CD1c-positive myeloid dendritic cell (primary cell): ENCODE data around the gene DMRTA1.
"Not testable (repeated sequence)": the region's sequence is repeated elsewhere in the genome, so short reads cannot be mapped to it uniquely, and the experiment has no call there.

Source experiments
- DNase-seq: peaks from one replicate; pipeline ENCODE4 v3.0.0-alpha.2; 2016; ENCODE audit errors: extremely low spot score

DMRTA1 gene

GRCh38 chr9:22446589-22446949 is at the start of gene DMRTA1:
Gene DMRTA1 (plus strand): TSS chr9:22446824. CDS start chr9:22447066, 242 bp downstream.
- DNase-seq = peak; percentile 7

- no peak for DNase-seq
Observed at GRCh38 chr9:22401671-22402070, 45.0 kb upstream of the DMRTA1 start.

GRCh38 chr9:22405869-22406659 is 40.6 kb upstream of the DMRTA1 start:
- no peak for DNase-seq

GRCh38 chr9:22413884-22414283 is 32.7 kb upstream of the DMRTA1 start:
- DNase-seq = no peak

- DNase-seq = no peak
Observed at GRCh38 chr9:22415941-22416691, 30.5 kb upstream of the DMRTA1 start.

- DNase-seq = no peak
Observed at GRCh38 chr9:22416692-22417060, 29.9 kb upstream of the DMRTA1 start.

- no peak for DNase-seq
Observed at GRCh38 chr9:22423566-22423965, 23.1 kb upstream of the DMRTA1 start.

GRCh38 chr9:22424616-22425015 is 22.0 kb upstream of the DMRTA1 start:
- no peak for DNase-seq

GRCh38 chr9:22425551-22425950 is 21.1 kb upstream of the DMRTA1 start:
- no peak for DNase-seq

- no peak for DNase-seq
Observed at GRCh38 chr9:22427226-22427880, 19.3 kb upstream of the DMRTA1 start.

- no peak for DNase-seq
Observed at GRCh38 chr9:22433691-22434090, 12.9 kb upstream of the DMRTA1 start.

GRCh38 chr9:22435252-22435651 is 11.4 kb upstream of the DMRTA1 start:
- DNase-seq = not testable (repeated sequence)

- not testable (repeated sequence) for DNase-seq
Observed at GRCh38 chr9:22437461-22438067, 9.1 kb upstream of the DMRTA1 start.

GRCh38 chr9:22440841-22441240 is 5.8 kb upstream of the DMRTA1 start:
- DNase-seq = no peak

- peak; percentile 14 for DNase-seq
Observed at GRCh38 chr9:22446950-22447617, 460 bp downstream of the DMRTA1 start.

- no peak for DNase-seq
Observed at GRCh38 chr9:22447618-22448305, 1.1 kb downstream of the DMRTA1 start.

- DNase-seq = no peak
Observed at GRCh38 chr9:22449719-22450118, 3.1 kb downstream of the DMRTA1 start.

- peak; percentile 64 for DNase-seq
Observed at GRCh38 chr9:22452415-22453010, 5.9 kb downstream of the DMRTA1 start.

GRCh38 chr9:22454016-22454415 is 7.4 kb downstream of the DMRTA1 start:
- no peak for DNase-seq

GRCh38 chr9:22455181-22455580 is 8.6 kb downstream of the DMRTA1 start:
- DNase-seq = no peak

- no peak for DNase-seq
Observed at GRCh38 chr9:22457448-22457847, 10.8 kb downstream of the DMRTA1 start.
